WI38 (cell line): Measurements from ENCODE around the gene CHST14.

Experiments used
- H3K4me3 ChIP-seq: 2 replicates; pipeline ENCODE4 v1.5.1; 2011; ENCODE audit warnings: low read depth, mild to moderate bottlenecking, control low read depth, low read length
- TF ChIP-seq, protein P1 (sequence below): IDR thresholded peaks from 2 replicates; pipeline ENCODE4 v1.5.1; 2012; ENCODE audit warnings: low read depth, mild to moderate bottlenecking, control low read depth, low read length

CHST14 gene

DNA sequence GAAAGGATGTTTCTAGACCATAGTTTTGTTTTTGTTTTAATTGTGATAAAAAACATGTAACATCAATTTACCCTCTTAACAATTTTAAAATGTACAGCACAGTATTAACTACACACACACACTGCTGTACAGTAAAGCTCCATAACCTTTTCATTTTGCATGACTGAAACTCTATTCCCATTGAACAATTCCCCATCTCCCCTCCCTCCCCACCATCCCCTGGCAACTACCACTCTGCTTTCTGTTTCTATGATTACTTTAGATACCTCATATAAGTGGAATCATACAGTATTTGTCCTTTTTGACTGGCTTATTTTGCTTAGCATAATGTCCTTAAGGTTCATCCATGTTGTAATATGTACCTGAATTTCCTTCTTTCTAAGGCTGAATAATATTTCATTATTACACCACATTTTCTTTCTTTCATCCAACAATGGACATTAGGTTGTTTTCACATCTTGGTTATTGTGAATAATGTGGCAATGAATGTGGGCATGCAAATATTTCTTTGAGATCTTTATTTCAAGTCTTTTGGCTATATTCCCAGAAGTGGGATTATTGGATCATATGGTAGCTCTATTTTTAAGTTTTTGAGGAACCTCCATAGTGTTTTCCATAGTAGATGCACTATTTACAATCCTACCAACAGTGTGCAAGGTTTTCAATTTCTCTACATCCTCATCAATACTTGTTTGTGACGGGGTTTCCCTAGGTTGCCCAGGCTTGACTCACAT is 10.7 kb downstream of the CHST14 start:
- TF ChIP-seq, protein P1, sequence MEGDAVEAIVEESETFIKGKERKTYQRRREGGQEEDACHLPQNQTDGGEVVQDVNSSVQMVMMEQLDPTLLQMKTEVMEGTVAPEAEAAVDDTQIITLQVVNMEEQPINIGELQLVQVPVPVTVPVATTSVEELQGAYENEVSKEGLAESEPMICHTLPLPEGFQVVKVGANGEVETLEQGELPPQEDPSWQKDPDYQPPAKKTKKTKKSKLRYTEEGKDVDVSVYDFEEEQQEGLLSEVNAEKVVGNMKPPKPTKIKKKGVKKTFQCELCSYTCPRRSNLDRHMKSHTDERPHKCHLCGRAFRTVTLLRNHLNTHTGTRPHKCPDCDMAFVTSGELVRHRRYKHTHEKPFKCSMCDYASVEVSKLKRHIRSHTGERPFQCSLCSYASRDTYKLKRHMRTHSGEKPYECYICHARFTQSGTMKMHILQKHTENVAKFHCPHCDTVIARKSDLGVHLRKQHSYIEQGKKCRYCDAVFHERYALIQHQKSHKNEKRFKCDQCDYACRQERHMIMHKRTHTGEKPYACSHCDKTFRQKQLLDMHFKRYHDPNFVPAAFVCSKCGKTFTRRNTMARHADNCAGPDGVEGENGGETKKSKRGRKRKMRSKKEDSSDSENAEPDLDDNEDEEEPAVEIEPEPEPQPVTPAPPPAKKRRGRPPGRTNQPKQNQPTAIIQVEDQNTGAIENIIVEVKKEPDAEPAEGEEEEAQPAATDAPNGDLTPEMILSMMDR: no peak
- no peak overlapping the region for H3K4me3 ChIP-seq

DNA sequence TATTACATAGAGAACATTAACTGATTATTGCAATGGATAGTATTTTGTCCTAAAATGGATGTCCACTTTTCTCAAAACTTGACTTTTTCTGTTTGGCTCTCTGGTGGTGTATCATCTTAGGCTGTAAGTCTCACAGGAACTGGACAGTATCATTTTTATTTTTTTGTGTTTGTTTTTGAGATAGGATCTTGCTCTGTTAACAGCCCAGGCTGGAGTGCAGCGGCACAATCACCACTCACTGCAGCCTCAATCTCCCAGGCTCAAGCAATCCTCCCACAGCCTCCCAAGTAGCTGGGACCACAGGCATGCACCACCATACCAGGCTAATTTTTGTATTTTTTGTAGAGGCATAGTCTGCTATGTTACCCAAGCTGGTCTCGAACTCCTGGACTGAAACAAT is 13.1 kb downstream of the CHST14 start:
- H3K4me3 ChIP-seq: no peak overlapping the region

DNA sequence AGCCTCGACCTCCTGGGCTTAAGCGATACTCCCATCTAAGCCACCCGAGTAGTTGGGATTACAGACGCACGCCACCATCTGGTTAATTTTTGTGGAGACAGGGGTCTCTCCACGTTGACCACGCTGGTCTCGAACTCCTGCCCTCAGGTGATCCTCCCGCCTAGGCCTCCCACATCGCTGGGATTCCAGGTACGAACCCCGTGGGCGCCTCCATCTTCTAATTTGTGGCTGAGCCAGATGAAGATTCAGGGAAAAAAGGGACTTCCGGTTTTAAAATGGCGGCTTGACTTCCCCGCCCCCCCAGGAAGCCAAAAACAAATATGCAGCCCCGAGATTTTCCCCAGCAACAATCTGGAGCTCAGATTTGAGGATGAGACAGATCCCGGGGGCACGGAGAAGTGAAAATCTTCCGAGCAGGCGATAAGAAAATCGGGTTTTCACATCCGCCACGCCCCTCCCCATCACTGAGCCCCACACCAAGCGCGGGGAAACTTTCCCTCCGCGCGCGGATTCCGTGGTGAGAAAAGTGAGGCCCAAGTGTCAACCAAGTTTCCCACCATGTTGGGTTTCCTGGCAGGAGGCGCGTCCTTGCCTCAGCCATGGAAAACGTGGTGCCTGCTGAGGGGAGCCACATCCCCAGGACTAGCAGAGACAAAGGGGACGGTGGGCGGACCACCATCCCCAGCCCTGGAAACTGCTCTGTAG is 15.4 kb downstream of the CHST14 start:
- H3K4me3 ChIP-seq: no peak overlapping the region
- TF ChIP-seq, protein P1: no peak

More for the DNA sequence above, 13.1 kb downstream of the CHST14 start:
- TF ChIP-seq, protein P1: no peak

DNA sequence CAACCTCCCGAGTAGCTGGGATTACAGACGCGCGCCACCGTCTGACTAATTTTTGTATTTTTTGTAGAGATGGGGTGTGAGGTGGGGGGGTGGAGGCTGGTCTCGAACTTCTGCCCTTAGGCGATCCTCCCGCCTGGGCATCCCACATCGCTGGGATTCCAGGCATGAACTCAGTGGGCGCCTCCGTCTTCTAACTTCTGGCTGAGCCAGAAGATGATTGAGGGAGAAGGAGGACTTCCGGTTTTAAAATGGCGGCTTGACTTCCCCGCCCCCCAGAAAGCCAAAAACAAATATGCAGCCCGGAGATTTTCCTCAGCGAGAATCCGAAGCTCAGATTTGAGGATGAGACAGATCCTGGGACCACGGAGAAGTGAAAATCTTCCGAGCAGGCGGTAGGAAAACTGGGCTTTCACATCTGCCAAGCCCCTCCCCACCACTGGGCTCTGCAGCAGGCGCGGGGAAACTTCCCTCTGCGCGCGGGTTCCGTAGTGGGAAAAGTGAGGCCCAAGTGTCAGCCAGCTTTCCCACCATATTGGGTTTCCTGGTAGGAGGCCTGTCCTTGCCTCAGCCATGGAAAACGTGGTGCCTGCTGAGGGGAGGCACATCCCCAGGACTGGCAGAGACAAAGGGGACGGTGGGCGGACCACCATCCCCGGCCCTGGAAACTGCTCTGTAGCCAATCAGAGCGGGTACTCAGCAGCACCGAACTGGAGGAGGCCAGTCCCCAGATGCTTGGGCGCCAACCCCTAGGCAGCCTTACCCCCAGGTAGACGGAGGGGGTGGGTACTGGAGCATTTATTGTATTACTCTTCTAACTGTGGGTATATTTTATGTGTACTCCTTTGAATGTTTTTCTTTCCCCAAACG is 17.3 kb downstream of the CHST14 start:
- TF ChIP-seq, protein P1: no peak
- no peak overlapping the region for H3K4me3 ChIP-seq

DNA sequence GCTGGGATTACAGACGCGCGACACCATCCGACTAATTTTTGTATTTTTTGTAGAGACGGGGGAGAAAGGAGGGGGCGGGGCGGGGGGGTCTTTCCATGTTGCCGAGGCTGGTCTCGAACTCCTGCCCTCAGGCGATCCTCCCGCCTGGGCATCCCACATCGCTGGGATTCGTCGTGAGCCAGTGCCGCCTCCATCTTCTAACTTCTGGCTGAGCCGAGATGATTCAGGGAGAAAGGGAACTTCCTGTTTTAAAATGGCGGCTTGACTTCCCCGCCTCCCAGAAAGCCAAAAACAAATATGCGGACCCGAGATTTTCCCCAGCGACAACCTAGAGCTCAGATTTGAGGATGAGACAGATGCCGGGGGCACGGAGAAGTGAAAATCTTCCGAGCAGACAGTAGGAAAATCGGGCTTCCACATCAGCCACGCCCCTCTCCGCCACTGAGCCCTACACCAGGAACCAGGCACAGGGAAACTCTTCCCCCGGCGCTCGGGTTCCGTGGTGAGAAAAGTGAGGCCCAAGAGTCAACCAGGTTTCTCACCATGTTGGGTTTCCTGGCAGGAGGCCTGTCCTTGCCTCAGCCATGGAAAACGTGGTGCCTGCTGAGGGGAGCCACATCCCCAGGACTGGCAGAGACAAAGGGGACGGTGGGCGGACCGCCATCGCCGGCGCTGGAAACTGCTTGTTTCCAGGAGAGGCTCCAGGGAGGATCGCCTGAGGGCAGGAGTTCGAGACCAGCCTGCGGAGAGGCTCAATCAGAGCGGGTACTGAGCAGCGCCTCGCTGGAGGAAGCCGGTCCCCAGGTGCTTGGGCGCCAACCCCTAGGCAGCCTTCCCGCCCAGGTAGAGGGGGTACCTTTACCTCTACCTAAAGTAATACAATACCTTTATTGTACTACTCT is 18.7 kb downstream of the CHST14 start:
- H3K4me3 ChIP-seq: no peak overlapping the region
- TF ChIP-seq, protein P1: no peak

DNA sequence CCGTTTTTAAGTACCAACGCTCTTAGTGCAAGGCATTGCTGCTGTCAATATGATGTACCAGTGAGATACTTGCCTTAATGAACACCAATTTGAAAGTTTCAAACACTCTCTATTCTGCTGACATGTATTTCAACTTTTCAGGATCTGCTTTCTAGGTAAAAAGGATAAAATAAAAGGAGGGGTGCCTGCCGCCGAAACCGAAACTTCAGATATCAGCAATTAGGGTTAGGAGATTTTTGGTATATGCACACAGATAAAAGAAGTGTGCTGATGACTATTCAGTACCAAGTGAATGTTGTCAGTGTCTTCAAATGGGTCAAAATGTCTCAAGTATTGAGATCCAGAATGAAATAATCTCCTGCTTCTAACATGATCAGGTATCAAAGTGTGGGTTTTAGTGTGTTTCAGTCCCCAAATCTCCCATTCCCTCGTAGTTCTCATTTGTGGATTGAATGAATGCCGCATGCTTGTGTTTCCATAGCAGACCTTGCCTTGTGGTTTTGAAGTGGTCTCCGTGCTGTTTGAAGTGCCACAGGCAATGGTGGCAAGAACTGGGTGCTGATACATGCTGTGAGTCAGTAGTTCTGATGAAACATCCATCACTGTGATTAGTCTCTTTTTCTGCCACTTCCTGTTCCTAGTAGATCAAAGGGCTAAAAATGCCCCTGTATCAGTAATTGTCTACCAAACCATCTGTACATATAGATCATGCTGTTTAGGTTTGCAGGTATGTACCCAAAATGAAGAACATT is 22.5 kb downstream of the CHST14 start:
- no peak overlapping the region for H3K4me3 ChIP-seq
- TF ChIP-seq, protein P1: no peak
